ENCODE measurements around the gene FARS2. TPM values are rescaled to one million over a fixed set of nuclear protein-coding genes. Genes with fewer than 3 reads are reported as not detected.
A peak's percentile ranks its signal among the peaks of the same experiment; 100 is the strongest.

FARS2 gene
- total and polyA plus RNA-seq, 9 of the 15 experiments (the other 6 are each of a cell fraction or from before 2014, with no cell fraction given) = 16.5 to 62.2 (median 27.0) TPM

GRCh38 chr6:5645328-5646290 is 384.3 kb downstream of the FARS2 start (continued):
- TF ChIP-seq NKRF (IDR thresholded peaks at IDR 0.05; ENCODE audit: borderline replicate concordance) (no peak), FOXM1 (IDR thresholded peaks at IDR 0.05; ENCODE audit: low read depth) (no peak), FOXM1 (CRISPR knock-in tag; IDR thresholded peaks at IDR 0.05; ENCODE audit: low read depth) (no peak), BRF2 (IDR thresholded peaks at IDR 0.05; ENCODE audit: borderline replicate concordance, insufficient read depth, insufficient read length) (no peak), HNRNPLL (IDR thresholded peaks at IDR 0.05; ENCODE audit: low read depth, low read length, poor library complexity, severe bottlenecking) (no peak), KDM1A (IDR thresholded peaks at IDR 0.05) (peak; percentile 13 to 50; a peak in 1 of 4 replicates), ZMIZ1 (IDR thresholded peaks at IDR 0.05; ENCODE audit: low read depth in 2 of 2, low read length in 2 of 2) (no peak), RCOR1 (IDR thresholded peaks at IDR 0.05; ENCODE audit: borderline replicate concordance in 1 of 2, low read depth in 2 of 2, low read length in 2 of 2) (peak in 1 of 2 experiments; percentile 61; a peak in 1 of 4 replicates), SMARCA4 (IDR thresholded peaks at IDR 0.05) (peak; percentile 65), POLR2AphosphoS2 (IDR thresholded peaks at IDR 0.05; ENCODE audit: low read length) (no peak), MEIS2 (IDR thresholded peaks at IDR 0.05; ENCODE audit: partially characterized antibody) (peak; percentile 53), ZNF140 (CRISPR knock-in tag; IDR thresholded peaks at IDR 0.05) (no peak), ZNF780A (CRISPR knock-in tag; IDR thresholded peaks at IDR 0.05) (no peak), ZNF764 (CRISPR knock-in tag; IDR thresholded peaks at IDR 0.05; ENCODE audit: low read depth) (no peak), TEAD4 (IDR thresholded peaks at IDR 0.05; ENCODE audit: low read length) (peak; percentile 56), TEAD4 (CRISPR knock-in tag; IDR thresholded peaks at IDR 0.05; ENCODE audit: borderline replicate concordance) (no peak), GTF2B (IDR thresholded peaks at IDR 0.05; ENCODE audit: extremely low read depth, insufficient read length) (no peak), NR2F6 (CRISPR knock-in tag; IDR thresholded peaks at IDR 0.05) (no peak), ZNF551 (CRISPR knock-in tag; IDR thresholded peaks at IDR 0.05) (no peak)
